NCI-H1930 (cell line): ENCODE results near the gene ANKRD34A.

Experiments
- DNase-seq, 2 experiments: peaks; one replicate each; lab custom pipeline; 2025; lab: John Stamatoyannopoulos, UW

Gene ANKRD34A

DNA sequence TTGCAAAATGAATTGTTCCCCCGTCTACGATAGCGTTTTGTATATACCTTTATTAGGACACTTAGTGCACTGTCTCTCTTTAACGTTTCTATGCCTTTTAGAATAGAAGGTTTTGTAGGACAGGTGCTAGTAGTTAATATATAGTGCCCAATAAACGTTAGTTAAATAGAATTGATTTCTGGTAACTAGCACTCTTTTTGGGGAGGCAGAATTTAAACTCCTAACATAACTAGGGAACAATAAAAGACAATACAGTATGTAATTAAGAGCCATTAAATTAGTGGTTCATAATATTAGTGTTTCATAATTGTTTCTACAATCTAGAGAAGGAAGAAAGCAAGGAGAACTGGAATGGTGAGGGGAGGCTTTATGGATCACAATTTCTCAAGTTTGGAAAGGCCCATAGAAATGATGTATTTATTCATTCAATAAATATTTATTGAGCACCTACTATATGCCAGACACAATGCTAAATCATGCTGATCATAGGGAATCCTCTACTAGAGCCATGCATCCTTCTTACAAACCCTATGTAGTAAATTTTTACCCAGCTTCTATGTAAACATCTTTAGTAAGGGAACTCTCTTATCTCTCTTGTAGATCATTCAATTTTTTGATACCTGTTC, 857 bp upstream of the ANKRD34A start:
- DNase-seq = no peak

DNA sequence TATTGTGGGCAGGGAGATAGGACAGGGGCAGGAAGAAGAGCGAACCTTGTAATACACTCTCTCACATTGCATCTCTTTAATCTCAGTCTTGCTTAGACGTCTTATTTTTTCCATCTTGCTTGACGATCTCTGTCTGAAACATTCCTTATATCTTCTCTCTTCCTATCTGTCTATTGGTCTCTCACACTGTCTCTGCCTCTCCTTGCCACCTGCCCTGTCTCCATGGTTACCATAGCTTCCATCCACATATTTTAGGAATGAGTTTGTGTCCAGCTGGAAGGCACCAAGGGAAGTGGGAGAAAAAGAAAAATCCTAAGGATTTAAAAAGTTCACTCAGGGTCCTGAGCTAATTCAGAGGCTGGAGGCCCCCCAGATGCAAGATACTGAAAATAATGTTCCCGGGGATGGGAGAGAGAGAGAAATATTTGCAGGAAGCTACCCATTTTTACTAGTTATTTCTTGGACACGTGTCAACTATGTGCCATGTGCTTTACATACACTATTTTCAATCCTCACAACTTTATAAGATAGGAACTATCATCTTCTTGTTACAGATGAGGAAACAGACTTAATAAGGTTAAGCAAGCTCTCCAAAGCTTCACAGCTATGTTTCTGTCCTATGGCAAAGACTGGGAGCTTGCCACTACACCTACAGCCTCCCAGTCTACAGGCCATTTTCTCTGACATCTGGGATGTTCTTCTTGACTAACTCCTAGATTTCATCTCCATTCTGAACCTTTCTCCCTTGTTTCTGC, 933 bp downstream of the ANKRD34A start:
- DNase-seq = no peak

DNA sequence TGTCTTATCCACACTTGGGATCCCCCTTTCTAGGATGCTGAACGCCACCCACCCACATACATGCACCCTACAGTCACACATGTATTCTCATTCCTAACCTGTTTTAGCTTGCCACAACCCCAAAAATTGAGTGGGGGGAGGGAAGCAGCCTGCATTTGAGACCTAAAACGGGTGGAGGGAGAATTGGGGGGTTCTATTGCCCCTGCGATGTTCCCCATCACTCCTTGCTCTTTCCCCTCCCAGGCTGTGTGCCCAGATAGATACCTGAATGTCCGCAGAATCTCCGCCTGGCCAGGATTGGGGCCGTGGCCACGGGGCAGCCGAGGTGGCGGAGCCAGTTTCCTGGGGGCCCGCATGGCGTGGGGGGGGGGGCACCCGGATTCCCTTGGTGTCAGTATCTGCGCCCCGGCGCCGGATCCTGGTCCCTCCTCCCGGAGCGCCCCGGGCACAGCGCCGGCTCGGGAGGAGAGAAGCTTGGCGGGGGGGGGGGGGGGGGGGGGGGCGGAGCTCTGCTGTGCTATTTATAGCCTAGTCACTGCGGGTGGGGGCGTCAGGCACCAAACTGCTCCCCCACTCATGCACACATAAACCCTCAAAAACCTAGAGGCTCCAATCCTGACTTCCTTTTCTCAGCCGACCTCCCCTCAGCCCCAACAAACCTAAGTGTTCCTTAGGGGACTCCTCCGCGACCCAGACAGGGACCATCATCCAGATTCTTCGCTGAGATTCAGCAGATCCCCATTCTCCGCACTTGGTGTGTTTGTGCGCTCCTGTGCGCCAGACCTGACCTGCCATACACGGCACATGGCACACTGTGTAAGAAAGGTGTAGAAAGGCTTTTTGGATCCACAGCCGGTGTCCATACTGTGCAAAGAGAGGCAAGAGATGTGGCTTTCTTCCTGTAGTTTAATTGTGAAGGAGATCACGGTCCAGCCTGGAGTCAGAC, 1.9 kb downstream of the ANKRD34A start:
- DNase-seq = no peak

DNA sequence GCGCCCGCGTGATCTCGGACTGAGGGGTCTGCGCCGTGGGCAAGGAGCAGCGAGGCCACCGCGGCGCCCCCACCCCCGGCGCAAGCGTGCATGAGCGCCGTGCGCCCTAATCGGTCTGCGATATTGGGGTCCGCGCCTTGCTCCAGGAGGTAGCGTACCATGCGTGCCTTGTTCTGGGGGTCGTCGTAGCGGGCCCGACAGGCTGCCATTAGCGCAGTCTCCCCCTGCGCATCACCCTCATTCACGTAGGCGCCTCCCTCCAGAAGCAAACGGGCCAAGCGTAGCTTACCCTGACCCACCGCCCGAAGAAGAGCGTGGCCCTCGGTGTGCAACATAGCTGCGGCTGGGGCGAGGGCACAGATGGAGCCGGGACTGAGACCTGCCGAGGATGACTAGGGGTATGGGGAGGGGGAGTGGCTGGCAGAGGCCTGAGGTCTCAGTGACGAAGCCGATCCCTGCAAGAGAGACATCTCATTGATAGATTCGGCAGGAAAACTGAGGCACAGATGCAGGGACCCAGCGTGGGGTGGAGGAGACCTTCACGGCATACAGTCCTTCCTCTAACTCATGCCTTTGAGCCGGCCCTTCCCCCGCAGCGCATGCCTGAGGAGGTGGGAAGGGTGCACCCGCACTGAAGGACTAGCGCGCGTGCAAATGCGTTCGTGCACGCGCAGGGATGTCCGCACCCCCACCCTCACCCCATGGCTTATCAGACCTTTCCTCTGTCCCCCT, 2.8 kb downstream of the ANKRD34A start:
- DNase-seq = no peak

DNA sequence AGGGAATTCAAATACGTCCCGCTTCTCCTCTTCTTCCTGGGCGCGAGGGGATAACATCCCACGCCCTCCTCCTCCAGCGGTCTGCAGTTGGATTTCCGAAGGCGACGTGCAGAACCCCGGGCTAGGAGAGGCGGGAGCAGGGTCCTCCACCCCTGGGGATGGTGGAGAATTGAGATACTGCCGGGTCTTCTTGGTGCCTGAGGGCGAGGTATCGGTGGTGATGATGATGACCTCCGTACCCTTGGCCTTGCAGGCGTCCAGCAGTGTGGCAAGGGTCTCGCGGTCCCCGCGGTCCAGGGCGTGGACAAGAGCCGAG, 3.3 kb downstream of the ANKRD34A start:
- DNase-seq = no peak

DNA sequence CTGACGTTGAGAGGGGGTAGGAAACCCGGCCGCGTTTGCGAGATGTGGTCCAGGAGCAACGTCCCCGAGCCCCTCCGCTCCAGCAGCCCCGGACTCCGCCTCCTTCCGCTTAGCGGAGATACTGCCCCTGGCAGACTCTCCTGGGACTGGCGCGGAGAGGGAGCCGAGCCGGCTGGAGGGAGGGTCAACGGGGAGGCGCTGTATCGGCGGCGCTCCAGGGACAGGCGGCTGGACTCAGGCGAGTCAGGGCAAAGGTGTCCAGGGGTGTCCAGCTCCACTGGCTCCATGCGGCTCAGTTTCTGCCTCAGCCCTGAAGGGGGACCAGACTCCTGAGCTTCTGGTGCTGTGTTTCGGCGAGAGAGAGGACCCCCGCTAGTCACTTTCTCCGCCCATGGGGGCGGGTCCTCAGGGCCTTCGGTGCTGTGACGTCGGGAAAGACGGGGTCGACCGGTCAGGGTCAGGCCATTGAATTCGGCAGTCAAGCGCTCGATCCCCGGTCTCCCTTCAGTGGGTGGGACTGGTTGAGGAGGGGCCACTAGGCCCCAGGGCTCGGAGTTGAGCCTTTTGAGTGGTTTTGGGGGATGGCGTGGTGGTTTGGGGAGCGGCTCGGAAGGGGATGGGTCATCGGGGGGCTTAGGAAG, 3.8 kb downstream of the ANKRD34A start:
- peak; percentile 75 to 79 for DNase-seq

DNA sequence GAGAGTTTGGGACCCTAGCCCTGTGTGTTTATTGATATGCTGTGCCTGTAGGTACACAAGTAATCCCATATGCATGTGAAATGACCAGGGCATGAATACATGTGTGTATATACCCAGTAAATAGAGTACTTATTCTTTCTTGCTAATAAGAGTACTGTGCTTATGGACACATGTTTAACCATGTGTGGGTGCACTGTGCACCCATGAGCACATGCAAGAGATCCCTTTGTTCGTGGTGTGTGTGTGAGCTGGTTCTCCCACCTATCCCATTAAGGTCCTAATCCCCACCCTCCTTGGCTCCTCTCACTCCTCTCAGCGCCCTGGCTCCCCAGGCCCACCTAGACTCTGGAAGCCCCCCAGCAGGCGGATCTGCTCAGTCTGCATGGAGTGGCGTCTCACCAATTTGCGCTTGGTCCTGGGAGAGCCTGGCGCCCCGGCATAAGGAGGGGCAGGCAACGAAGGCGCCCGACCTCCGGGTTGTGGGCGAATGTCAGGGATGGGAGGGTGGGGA, 4.4 kb downstream of the ANKRD34A start:
- DNase-seq = no peak

DNA sequence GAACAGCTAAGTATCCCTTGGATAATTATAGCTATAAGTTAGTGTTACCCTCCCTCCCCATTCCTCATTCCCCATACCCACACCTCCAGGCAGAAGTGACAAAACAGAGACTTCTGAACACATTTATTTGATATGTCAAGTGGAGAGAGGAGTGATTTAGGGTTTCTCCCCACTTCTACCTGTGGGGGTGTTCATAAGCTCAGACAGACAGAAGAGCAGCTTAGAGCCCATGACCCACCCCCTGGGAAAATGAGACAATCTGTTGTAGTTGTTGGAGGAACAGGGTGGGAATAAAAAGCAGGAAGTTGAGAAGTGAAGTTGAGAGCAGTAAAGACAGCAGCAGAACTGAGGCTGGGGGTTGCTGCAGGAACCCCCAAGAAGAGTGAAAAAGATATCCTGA, 5.0 kb downstream of the ANKRD34A start:
- DNase-seq = no peak

DNA sequence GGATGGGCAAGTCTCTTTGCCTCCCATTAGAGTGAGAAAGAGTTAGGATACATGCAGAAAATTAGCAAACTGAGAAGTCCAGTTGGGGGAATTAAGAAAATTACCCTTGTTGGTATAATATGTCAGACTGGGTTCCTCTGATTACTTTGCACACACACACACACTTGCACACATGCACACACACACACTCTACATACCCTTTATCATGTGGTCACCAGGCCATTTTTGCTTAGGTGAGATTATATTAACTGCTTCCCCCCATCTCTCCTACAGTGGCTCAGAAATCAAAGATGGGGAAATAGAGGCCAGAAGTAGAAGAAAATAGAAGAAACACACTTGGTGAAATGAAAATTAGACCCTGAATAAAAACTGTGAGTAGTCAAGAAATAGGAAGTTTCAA, 5.6 kb downstream of the ANKRD34A start:
- no peak for DNase-seq

DNA sequence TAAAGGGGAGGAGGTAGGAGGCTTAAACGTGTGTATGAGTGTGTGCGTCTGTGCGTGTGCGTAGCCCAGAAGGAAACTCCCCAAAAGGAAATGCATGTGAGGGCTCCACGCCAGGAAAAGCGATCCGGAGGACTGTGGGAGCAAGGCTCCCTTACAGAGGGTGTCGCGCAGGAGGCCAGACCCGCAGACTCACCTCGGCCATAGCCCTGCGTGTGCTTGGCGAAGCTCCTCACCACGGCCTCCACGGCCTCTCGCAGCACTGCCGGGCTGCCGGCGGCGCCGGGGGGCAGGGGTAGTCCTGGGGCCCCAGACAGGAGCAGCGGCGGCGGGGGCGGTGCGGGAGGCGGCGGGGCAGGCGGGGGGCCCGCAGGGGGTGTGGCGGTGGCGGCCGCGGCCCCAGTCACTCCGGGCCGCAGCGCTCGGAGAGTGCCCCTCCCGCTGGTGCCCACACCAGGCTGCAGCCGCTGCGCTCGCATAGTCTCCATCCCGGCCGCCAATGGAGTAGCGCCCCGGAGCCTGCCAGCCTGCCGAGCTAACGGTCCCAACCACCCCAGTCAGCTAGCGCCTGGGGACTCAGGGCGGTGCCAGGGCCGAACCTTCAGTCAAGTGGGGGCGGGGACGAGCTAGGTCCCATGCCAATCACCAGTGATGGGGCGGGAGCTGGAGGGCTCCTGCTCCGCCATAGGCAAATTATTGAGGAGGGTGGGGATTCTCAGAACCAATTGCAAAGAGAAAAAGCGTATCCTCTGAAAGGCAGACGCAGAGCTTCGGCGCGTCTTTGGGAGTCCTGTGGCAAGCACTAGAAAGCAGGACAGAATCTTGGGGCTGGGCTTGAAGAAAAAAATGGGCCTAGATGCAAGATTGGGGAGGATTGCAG, 6.7 kb downstream of the ANKRD34A start, which contains the start of gene LIX1L:
Gene LIX1L, minus strand, starts transcription at position 575 of the 877 bp plus-strand sequence. Its CDS starts 90 bp downstream, at position 485.
- DNase-seq = peak; percentile 90 to 92

DNA sequence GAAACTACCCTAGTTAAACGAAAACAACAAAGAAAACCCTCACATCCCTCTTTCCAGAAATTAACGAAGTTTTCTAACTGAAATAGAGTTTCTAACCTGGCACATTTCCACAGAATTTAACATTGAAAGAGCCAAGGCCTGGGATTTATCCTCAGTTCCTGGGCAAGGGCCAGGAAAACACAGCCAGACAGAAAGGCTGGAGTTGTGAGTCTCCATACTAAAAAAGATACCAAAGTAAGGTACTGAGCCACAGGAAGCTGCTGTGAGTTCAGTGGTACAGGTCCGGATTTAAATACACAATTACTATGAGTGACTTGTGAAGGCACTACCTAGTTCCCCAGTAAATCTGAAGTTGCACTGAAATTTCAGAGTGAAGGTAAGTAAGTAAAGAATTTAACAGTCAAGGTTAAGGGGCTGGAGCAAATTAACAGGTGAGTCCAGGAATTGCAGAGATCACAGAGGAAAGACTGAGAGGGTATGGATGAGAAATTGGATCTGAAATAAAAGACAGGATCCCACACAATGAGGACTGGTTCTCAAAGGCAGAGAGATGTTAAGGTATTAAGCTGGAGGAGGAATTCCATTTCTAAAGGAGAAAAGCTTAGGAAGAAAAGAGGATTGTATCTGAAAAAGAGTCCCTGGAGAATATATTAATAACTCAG, 7.5 kb downstream of the ANKRD34A start:
- no peak for DNase-seq

DNA sequence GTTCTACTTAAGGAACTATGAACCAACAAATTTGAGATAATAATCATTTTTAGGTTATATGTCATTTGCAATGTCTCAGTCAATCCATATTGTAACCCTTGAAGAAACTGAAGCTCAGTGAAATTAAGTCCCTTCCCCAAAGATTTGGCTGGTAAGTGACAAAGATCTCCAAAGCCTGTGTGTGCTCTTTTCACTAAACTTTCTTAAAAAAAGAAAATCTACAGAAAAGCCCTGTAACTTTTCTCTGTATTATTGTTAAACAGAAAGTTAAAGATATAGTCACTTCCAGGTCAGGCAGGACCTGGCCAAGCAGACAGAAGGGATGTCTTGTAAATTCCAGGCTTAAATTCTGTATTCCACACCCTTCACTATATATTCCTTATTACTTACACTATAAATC, 8.0 kb downstream of the ANKRD34A start:
- DNase-seq = no peak

DNA sequence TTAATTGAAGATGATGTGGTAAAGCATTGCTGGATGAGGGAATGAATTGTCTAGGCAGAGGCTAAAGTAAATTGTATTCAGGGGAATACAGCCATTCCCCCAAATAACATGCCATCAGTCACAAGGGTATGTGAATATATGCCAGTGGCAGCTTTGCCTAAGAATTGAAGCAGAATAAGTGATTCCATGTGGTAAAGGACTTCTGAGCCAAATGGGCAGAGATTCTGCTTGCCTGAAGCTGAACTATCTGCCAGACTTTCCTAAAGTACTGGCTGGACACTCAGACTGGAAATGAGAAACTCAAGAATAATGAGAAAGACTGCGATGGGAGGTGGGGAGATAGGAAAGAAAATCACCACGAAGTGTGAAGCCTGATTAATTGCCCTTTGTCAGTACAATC, 8.9 kb downstream of the ANKRD34A start:
- DNase-seq = no peak

DNA sequence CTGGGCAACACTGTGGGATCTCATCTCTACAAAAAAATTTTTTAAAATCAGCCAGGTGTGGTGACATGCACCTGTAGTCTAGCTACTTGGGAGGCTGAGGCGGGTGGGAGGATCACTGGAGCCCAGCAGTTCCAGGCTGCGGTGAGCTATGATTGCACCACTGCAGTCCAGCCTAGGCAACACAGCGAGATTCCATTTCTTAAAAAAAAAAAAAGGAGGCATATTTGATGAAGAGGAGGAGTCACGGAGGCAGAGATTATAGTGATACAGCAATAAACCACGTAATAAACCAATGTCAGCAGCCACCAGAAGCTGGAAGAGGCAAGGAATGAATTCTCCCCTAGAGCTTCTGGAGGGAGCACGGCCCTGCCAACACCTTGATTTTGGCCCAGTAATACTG, 10.5 kb downstream of the ANKRD34A start:
- DNase-seq = no peak

DNA sequence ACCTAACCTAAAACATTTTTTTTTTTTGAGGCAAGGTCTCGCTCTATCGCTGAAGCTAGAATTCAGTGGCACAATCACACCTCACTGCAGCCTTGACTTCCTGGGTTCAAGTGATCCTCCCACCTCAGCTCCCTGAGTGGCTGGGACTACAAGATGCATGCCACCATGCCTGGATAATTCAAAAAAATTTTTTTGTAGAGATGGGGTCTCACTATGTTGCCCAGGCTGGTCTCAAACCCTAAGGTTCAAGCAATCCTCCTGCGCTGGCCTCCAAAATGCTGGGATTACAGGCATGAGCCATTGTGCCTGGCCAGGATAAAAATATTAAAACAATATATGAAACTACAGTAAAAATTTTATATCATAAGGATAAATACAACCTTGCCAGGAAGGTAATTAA, 11.5 kb downstream of the ANKRD34A start:
- no peak for DNase-seq

DNA sequence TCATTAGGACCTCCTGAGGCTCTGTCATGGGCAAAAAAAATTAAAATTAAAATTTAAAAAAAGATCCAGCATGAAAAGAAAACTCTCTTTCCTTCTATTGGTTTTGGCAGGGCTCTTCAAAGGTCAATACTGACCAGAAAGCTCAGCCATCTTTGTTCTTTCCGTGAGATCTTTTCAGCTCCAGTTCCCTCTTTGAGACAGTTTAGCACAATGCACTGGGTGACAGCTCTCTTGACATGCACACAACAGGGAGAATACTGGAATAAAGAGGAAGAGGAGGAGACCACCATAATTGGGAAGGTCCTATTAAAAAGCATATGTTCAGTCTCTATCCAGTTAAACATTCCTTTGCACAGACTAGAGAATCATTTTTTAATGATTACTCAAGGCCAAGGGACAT, 12.8 kb downstream of the ANKRD34A start:
- no peak for DNase-seq

DNA sequence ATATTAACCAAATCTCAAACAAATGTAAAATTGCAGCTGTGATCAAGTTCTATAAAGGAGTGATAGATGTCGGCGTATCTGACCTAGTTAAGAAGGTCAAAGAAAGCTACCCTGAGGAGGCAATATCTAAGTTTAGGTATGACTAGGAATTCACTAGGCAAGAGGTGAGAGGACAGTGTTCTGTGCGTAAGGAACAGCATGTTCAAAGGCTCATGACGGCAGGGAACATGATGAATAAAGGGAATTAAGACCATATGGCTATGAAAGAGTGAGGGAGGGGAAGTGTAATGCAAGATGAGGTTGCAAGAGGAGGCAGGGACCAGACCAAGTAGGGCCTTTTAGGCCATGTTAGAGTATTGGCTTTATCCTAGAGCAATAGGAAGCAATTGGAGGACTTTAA, 15.2 kb downstream of the ANKRD34A start:
- DNase-seq = no peak

DNA sequence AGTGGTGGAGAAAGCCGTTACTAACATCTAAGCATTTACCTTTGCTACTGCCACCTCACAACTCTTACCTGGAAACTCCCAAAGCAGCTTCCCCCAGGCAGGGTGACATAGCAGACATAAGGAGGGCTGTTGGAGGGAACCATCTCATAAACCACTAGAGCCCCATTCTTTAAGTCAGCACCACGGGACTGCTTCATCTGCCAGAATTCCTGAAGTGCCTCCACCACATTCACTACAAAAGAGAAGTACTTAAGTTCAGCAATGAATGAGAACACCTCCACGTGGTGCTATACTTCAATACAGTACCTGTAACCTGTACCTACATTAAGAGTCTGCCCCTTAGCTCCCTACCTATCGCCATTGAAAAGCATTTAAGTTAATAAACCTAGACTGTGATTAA, 16.8 kb downstream of the ANKRD34A start:
- no peak for DNase-seq

DNA sequence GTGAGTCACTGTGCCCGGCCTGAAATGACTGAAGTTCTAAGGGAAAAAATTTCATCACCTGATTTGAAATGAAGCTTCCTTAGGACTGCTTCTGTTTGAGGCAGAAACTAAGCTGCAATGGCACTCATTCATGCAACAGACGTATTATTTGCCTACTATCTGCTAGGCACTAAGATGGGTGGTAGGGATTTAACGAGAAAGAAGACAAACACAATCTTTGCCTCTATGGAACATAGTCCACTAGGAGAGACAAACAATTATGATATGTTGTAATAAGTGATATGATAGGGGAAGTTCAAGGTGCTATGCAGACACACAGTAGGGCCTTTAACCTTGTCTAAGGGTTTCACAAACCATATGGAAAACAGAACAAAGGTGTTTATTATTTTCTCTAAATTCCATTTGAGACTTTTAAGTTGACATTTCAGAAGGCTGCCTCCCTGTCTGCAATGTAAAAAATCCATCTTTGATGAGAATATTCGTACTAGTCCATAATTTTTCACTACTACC, 17.8 kb downstream of the ANKRD34A start:
- no peak for DNase-seq

DNA sequence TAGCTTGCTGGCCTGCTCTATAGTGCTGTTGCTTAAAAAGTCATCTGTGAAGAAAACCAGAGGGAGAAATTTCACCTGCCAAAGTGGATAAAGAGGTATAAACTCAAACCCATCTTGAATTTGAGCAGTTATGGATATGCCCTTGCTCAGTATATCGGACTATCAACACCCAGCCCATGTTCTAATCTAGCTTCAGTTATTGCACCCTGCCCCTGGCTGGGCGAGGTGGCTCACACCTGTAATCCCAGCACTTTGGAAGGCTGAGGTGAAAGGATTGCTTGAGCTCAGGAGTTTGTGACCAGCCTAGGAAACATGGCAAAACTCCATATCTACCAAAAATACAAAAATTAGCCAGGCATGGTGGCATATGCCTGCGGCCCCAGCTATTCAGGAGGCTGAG, 19.8 kb downstream of the ANKRD34A start:
- no peak for DNase-seq
